ENCODE data around the gene MAP3K14. TPM values are rescaled to one million over a fixed set of nuclear protein-coding genes. Genes with fewer than 3 reads are reported as not detected.
A peak's percentile ranks its signal among the peaks of the same experiment; 100 is the strongest.

MAP3K14 gene
- total RNA-seq, 8 experiments from 2014 or later, result 1.4 to 5.0 (median 3.2) TPM

DNA sequence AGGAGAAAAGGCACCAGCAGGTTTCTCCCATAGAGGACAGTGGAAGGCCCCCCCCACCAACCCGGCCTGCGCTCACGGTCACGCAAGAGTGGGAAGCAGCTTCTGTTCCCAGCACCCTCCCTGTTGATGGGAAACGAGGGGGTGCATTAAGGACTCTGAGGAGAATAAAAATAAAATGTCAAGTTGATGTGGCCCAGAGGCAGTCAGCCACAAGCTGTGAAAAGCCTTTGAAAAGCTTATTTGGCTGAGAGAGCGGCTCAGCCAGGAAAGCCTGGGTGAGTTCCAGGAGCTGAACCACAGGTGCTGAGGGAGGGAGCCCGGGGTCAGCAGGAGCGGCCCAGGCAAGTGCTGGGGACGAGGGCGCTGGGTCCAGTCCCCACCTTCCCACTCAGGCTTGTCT, 28.0 kb downstream of the MAP3K14 start:
- no peak overlapping the region for H3K4me3 ChIP-seq
- H3K4me1 ChIP-seq (replicated peaks in 1 of 2), result peaks cover 11 to 15% of the 10 kb centered on the region in 2 donors
- in situ Hi-C loops (cut with MboI; ENCODE audit: low pct_unique_long_range_greater_than_20kb in 2 of 9, low sequenced_read_pairs in 9 of 9, unreplicated experiment in 9 of 9), result loop anchor here in 3 of 9 experiments (25.0 kb wide), 1 partner anchor 98 kb away; no protein-coding TSS in a partner anchor
- ATAC-seq (replicated peaks in 6 of 8), result no peak
- no peak overlapping the region for H3K27ac ChIP-seq
- WGBS, 10 experiments, result 71 to 100% (median 90%) methylated on average over 1 to 6 of the region's 10 CpGs; no CpG with 5 or more reads in 3 of the 10 experiments

DNA sequence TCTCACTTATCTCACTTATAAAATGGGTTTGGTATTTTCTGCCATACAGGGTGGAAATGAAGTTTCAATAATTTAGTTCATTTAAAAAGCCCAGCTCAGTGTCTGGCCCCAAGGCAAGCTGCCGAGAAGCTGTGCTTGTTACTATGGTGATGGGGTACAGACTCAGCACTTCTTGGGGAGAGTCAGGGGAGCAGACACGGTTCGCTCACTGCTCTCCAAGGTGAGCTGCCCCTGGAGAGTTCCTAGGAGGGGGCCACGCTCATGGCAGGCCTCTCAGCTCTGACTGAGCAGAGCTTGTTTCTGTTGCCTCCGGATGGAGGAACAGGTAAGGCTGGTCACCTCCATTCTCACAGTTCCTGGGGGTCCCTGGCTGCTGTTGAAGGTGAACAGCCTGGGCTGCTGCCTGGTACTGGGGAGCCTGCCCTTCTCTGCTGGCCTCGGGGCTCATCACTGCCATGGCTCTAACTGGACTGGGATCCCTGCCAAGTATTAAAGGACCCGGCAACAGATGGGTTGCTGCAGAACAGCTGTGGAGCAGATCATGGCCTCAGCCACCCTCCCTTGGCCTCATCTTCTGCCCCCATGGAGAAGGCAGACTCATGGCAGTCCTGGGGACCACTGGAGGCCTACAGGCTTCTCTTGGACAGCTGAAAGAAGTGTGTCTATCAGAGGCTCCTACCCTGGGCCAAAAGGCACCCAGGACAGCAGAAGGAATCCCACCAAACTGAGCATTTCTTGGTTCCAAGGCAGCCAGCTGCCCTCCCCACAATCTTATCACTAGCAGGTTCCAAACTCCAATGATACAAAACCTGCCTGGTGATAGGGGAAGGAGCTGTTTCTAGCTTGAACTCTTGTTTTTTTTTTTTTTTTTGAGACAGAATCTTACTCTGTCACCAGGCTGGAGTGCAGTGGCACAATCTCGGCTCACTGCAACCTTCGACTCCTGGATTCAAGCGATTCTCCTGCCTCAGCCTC, 29.0 kb downstream of the MAP3K14 start:
- Histone ChIP-seq H3K4me1 (replicated peaks in 1 of 2) (peaks cover under 1 to 7% of the 10 kb centered on the region in 2 donors), H3K4me3 (no peak overlapping the region), H3K27ac (no peak overlapping the region)
- WGBS, 10 experiments, result 75 to 100% (median 100%) methylated on average over 1 to 5 of the region's 10 CpGs; no CpG with 5 or more reads in 3 of the 10 experiments
- in situ Hi-C loops (cut with MboI; ENCODE audit: low pct_unique_long_range_greater_than_20kb in 2 of 9, low sequenced_read_pairs in 9 of 9, unreplicated experiment in 9 of 9), result loop anchor here in 3 of 9 experiments (25.0 kb wide), 1 partner anchor 99 kb away; no protein-coding TSS in a partner anchor
- peak in 6 of 8 experiments; percentile 17 to 57 (median 34) for ATAC-seq (replicated peaks in 6 of 8)

DNA sequence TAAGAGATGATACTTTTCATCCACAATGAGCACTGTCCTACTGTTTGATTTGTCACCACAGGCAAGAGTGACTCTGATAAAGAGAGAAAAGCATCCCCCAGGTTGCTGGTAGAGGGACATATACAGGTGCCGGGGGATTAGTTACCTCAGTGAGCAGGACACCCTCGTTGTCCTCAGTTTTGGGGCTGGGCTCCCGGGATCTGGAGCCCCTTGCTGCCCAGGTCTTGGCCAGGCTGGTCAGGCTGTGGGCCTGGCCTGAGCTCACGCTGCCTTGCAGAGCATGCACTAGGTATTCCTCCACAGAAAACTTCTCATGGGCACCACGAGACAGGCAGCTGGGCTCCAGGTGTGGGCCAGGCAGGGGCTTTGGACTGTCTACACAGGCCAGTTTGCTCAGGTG, 30.5 kb downstream of the MAP3K14 start:
- in situ Hi-C loops (cut with MboI; ENCODE audit: low pct_unique_long_range_greater_than_20kb in 2 of 9, low sequenced_read_pairs in 9 of 9, unreplicated experiment in 9 of 9), result loop anchor here in 3 of 9 experiments (25.0 kb wide), 1 partner anchor 101 kb away; no protein-coding TSS in a partner anchor
- Histone ChIP-seq H3K4me1 (replicated peaks in 1 of 2) (peaks cover 0 to 7% of the 10 kb centered on the region in 2 donors), H3K4me3 (no peak overlapping the region), H3K27ac (no peak overlapping the region)
- no peak for ATAC-seq (replicated peaks in 6 of 8)
- WGBS, 10 experiments, result 80 to 100% (median 100%) methylated on average over 1 to 3 of the region's 5 CpGs; no CpG with 5 or more reads in 5 of the 10 experiments

DNA sequence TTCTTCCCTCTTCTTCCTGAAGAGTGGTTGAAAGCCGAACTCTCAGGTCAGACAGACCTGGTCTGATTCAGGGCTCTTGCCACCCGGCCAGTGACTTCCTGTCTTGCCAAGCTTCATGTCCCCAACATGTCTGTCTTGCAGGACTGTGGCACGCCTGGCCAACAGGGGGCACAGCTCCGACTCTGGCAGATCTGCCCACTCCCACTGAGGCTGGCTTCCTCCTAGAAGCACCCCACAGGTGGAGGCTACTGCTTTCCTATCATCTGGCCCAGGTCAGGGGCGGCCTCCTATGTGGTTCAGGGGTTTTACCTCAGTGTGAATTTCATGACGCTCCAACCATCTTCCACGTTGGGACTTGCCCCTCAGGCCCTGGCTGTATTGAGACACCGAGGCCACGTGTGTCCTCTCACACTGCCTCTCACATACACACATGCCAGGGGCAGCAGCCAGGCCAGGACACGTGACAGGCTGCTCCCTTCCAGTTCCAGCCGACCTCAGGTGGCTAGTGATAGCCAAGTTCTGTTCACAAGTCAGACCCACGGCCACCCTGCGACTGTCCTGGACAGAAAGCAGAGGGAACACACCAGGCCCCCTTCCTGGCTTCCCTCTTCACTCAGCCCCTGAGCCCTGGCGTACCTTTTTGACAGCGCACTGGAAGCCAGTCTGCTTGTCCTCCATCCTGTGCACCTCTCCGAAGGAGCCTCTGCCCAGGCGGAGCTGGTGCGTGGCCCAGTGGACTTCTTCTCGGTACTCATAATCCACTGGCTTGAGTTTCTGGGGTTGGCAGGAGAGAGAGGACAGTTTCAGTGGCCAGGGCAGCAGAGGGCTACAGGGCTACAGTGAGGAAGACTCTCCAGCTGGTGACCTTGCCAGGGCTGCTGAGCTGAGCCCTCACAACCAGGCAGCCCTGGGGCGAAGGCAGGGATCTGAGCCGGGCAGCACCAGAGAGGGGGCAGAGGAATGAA, 32.4 kb downstream of the MAP3K14 start:
- Histone ChIP-seq H3K4me3 (no peak overlapping the region), H3K27ac (no peak overlapping the region), H3K4me1 (replicated peaks in 1 of 2) (peaks cover 0 to 7% of the 10 kb centered on the region in 2 donors)
- 88 to 100% (median 93%) methylated on average over 1 to 8 of the region's 21 CpGs; no CpG with 5 or more reads in 3 of the 10 experiments for WGBS, 10 experiments
- in situ Hi-C loops (cut with MboI; ENCODE audit: low pct_unique_long_range_greater_than_20kb in 2 of 9, low sequenced_read_pairs in 9 of 9, unreplicated experiment in 9 of 9), result loop anchor here in 4 of 9 experiments (5.0 to 25.0 kb wide), 2 partner anchors 98 to 103 kb away; no protein-coding TSS in a partner anchor
- ATAC-seq (replicated peaks in 6 of 8), result peak in 1 of 8 experiments; percentile 24

DNA sequence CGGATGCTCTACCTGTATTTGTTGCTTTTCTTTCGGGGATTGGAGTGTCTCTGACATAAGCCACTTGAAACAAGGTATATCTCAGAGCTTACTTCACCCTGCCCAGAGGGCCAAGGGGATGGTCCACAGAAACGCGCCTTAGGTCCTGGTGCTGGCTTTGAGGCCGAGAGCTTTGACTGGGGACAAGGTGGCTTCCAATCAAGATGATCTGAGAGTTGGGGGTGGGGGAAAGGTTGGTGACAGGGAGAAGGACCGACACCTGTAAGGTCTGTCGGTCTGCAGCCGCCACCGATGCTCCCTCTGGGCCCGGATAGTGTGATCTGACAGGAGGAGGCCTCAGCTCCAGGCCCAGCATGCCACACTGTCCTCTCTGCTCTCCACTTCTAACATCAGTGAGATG, 33.1 kb downstream of the MAP3K14 start:
- in situ Hi-C loops (cut with MboI; ENCODE audit: low pct_unique_long_range_greater_than_20kb in 2 of 9, low sequenced_read_pairs in 9 of 9, unreplicated experiment in 9 of 9), result loop anchor here in 4 of 9 experiments (5.0 to 25.0 kb wide), 2 partner anchors 99 to 104 kb away; no protein-coding TSS in a partner anchor
- H3K4me1 ChIP-seq (replicated peaks in 1 of 2), result peaks cover 0 to 7% of the 10 kb centered on the region in 2 donors
- no peak overlapping the region for H3K4me3 ChIP-seq
- ATAC-seq (replicated peaks in 6 of 8), result no peak
- WGBS, 10 experiments, result 71 to 100% (median 100%) methylated on average over 1 to 5 of the region's 10 CpGs; no CpG with 5 or more reads in 1 of the 10 experiments
- no peak overlapping the region for H3K27ac ChIP-seq

DNA sequence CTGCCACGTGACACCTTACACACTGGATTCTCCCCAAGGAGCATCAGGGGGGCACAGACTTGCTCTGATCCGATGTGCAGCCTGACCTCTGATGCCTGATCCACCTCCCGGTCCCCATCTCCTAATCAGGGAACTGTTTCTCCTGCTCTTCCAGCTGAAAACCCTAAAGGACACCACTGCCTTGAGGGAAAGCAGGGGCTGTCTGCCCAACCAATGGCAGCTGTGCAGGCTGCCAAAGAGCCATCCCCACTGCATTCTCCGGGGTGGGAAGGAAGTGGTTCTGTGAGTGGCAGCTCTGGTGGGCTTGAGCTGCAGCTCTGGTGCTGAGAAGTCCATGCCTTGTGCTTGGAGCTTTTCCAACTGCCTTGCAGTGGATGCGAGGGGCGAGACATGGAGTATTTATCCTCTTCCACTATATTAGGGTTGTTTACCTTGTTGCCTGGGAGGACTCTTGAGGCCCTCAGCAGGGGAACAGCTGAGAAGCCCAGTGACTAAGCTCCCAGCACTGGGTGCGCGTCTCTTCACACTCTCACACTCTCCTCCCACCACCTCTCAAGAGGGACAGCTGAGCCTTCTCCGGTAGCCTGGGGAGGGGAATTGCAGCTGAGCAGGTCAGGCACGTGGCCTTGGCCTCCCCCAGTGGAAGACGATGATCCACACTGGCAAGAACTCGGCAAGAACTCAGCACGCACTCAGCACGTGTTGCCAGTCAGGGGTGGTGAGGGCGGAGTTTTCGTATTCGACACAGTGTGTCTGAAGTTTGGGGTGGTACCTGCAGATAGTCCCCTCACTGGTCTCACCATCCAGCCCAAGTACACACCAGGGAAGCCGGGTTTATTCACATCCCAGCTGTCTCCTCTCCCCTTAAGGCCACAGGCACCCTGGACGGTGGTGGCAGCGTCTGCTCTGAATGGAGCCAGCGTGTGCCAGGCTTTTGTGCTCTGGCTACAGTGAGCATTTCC, 33.9 kb downstream of the MAP3K14 start:
- Histone ChIP-seq H3K27ac (no peak overlapping the region), H3K4me3 (no peak overlapping the region), H3K4me1 (replicated peaks in 1 of 2) (peaks cover 0 to 6% of the 10 kb centered on the region in 2 donors)
- ATAC-seq (replicated peaks in 6 of 8), result peak in 7 of 8 experiments; percentile 44 to 94 (median 81)
- in situ Hi-C loops (cut with MboI; ENCODE audit: low pct_unique_long_range_greater_than_20kb in 2 of 9, low sequenced_read_pairs in 9 of 9, unreplicated experiment in 9 of 9), result loop anchor here in 4 of 9 experiments (5.0 to 25.0 kb wide), 2 partner anchors 99 to 104 kb away; no protein-coding TSS in a partner anchor
- WGBS, 10 experiments, result 69 to 100% (median 83%) methylated on average over 1 to 5 of the region's 21 CpGs; no CpG with 5 or more reads in 1 of the 10 experiments

DNA sequence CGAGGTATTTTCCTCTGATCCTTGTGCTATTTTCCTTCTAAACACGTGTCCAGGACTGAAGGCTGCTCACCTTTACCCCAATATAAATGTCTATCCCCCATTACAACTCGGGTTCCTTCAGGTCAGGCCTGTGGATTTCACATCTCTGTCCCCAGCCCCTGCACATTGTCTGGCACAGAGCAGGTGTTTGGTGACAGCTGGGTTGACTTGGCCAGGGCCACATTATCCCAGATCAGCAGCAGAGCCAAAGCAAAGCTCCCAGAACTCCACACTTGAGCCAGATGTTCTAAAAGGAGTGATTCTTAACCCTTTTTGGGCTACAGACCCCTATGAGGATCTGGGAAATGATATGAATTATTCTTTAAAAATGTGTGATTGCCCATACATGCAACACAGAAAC, 36.9 kb downstream of the MAP3K14 start:
- Histone ChIP-seq H3K4me1 (replicated peaks in 1 of 2) (no peaks in the 10 kb centered on the region), H3K27ac (no peak overlapping the region), H3K4me3 (no peak overlapping the region)
- in situ Hi-C loops (cut with MboI; ENCODE audit: low pct_unique_long_range_greater_than_20kb in 2 of 9, low sequenced_read_pairs in 9 of 9, unreplicated experiment in 9 of 9), result loop anchor here in 4 of 9 experiments (5.0 to 25.0 kb wide), 2 partner anchors 102 to 107 kb away; no protein-coding TSS in a partner anchor
- 50 to 100% (median 88%) methylated on average over 1 to 3 of the region's 3 CpGs; no CpG with 5 or more reads in 5 of the 10 experiments for WGBS, 10 experiments
- ATAC-seq (replicated peaks in 6 of 8), result no peak

DNA sequence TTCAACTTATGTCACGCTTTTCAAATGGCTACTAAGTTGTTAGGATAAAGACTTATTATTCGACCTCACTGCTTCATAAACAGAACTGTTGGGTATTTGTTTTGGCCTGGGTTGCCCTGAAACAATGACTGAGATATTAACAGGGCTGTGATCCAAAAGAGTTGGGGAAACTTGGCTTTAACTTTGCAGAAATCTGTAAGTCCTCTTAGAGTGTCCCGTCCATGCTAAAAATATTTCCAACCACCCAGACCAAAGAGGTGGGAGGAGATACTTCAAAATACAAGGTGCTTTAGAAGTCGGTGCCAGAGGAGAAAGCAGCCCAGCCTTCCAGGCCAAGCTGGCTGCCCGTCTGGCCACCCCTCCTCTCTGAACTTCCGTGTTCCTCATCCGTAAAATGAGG, 38.8 kb downstream of the MAP3K14 start:
- Histone ChIP-seq H3K4me3 (no peak overlapping the region), H3K27ac (no peak overlapping the region), H3K4me1 (replicated peaks in 1 of 2) (no peaks in the 10 kb centered on the region)
- 17 to 100% (median 75%) methylated on average over 1 to 7 of the region's 7 CpGs; no CpG with 5 or more reads in 1 of the 10 experiments for WGBS, 10 experiments
- ATAC-seq (replicated peaks in 6 of 8), result no peak
- in situ Hi-C loops (cut with MboI; ENCODE audit: low pct_unique_long_range_greater_than_20kb in 2 of 9, low sequenced_read_pairs in 9 of 9, unreplicated experiment in 9 of 9), result loop anchor here in 3 of 9 experiments (25.0 kb wide), 1 partner anchor 109 kb away; no protein-coding TSS in a partner anchor

DNA sequence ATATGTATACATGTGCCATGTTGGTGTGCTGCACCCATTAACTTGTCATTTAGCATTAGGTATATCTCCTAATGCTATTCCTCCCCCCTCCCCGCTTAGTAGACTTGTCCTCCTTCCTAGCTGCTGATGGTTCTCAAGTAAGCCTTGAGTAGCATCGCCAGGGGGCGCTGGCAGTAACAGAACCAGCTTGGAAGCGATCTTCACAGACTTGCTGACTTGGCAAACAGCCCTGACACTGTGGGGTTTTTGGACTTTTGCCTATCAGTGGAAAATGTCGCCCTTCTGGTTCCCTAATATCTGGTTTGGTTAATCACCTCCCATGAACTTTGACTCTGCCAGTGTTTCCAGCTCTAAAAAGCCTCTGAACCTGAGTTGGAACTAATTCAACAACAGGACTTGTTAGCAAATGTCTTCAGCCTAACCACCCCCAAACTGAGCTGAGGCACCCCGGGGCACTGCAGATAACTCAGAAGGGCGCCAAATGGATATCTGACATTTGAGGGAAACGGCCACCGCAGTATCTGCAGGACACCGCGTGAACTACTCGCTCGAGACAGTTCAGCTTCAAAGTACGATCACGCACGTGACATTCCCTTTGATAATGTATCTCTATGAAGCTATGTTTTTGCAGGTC, 39.5 kb downstream of the MAP3K14 start:
- in situ Hi-C loops (cut with MboI; ENCODE audit: low pct_unique_long_range_greater_than_20kb in 2 of 9, low sequenced_read_pairs in 9 of 9, unreplicated experiment in 9 of 9), result loop anchor here in 3 of 9 experiments (25.0 kb wide), 1 partner anchor 110 kb away; no protein-coding TSS in a partner anchor
- H3K27ac ChIP-seq, result no peak overlapping the region
- WGBS, 10 experiments, result 0 to 100% (median 61%) methylated on average over 2 to 15 of the region's 16 CpGs
- ATAC-seq (replicated peaks in 6 of 8), result peak; percentile 72 to 87 (median 80)
- H3K4me1 ChIP-seq (replicated peaks in 1 of 2), result no peaks in the 10 kb centered on the region
- H3K4me3 ChIP-seq, result no peak overlapping the region

DNA sequence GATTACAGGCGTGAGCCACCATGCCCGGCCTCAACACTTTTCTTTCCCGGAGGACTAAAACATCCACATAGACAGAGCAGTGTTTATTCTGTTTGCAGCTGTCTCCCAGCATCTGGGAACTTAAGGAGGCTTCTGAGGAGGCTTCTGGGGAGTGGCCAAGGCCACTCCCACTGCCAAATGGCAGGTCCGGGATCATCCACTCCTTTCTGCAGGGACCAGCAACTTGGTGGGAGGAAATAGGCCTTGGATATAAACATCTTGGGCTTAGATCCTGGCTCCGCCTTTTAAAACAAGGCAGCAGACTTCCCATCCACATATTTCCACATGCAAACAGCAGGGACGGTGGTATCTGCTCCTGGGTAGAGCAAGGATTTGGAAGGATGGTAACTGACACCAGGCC, 40.8 kb downstream of the MAP3K14 start:
- in situ Hi-C loops (cut with MboI; ENCODE audit: low pct_unique_long_range_greater_than_20kb in 2 of 9, low sequenced_read_pairs in 9 of 9, unreplicated experiment in 9 of 9), result loop anchor here in 3 of 9 experiments (25.0 kb wide), 1 partner anchor 111 kb away; no protein-coding TSS in a partner anchor
- Histone ChIP-seq H3K27ac (no peak overlapping the region), H3K4me1 (replicated peaks in 1 of 2) (no peaks in the 10 kb centered on the region), H3K4me3 (no peak overlapping the region)
- peak in 2 of 8 experiments; percentile 45 to 88 for ATAC-seq (replicated peaks in 6 of 8)
- WGBS, 10 experiments, result 20 to 90% (median 65%) methylated on average over 1 to 5 of the region's 6 CpGs; no CpG with 5 or more reads in 2 of the 10 experiments

DNA sequence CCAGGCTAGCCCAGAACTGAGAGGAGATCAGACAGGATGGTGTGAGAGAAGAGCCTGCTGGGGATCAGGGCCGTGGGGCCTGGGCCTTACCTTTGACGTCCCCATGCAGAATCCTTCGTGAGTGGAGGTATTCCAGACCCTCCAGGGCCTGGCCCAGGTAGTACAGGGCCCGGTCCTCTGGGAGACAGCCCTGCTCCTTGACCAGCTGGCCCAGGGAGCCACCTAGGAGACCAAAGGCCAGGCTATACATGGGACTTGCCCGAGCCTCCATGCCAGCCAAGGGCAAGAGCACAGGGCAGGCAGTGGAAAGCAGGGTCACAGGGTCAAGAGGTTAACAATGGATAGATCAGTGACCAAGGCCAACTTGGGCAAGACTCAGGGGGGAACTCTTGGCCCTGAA, 42.8 kb downstream of the MAP3K14 start:
- Histone ChIP-seq H3K4me3 (no peak overlapping the region), H3K27ac (no peak overlapping the region), H3K4me1 (replicated peaks in 1 of 2) (no peaks in the 10 kb centered on the region)
- in situ Hi-C loops (cut with MboI; ENCODE audit: low pct_unique_long_range_greater_than_20kb in 2 of 9, low sequenced_read_pairs in 9 of 9, unreplicated experiment in 9 of 9), result loop anchor here in 1 of 9 experiments (5.0 kb wide), 1 partner anchor 103 kb away; no protein-coding TSS in a partner anchor
- ATAC-seq (replicated peaks in 6 of 8), result no peak
- WGBS, 10 experiments, result 60 to 80% (median 80%) methylated on average over 1 to 2 of the region's 5 CpGs; no CpG with 5 or more reads in 7 of the 10 experiments

Data from motor neuron (in vitro differentiated cells).